K562 (cell line): ENCODE results near the gene TRMT112. TPM values are rescaled to one million over a fixed set of nuclear protein-coding genes. Genes with fewer than 3 reads are reported as not detected.

Source experiments
- RFX7 ChIP-seq: fragments of 250-450 bp; sonication (Bioruptor Pico); IDR thresholded peaks from 2 replicates; pipeline ENCODE4 v1.5.1; 2021; ENCODE audit warnings: mild to moderate bottlenecking
- TEAD2 ChIP-seq: fragments of 450-650 bp; IDR thresholded peaks from 2 replicates; pipeline ENCODE4 v1.6.1; 2016; ENCODE audit warnings: missing genetic modification characterization, control low read depth, missing compliant biosample characterization
- XRCC3 ChIP-seq: fragments of 450-650 bp; IDR thresholded peaks from 2 replicates; pipeline ENCODE4 v1.6.1; 2017; ENCODE audit warnings: mild to moderate bottlenecking, moderate library complexity
- ZNF444 ChIP-seq: fragments of 250-450 bp; sonication (Bioruptor Pico); IDR thresholded peaks from 2 replicates; pipeline ENCODE4 v1.4.0; 2020; ENCODE audit warnings: mild to moderate bottlenecking, moderate library complexity
- polyA plus RNA-seq, 8 experiments: library from polyadenylated mRNA; depleted of rRNA in 4 of 8; stranded (reverse) in 5 of 8; unstranded in 3 of 8; fragments of >200 nt; fragmentation: Nextera tagmentation in 2 of 8; fragmentation: Illumina TruSeq in 1 of 8; extraction: Ambion mirVana in 2 of 8; extraction: Trizol in 1 of 8; gene quantifications; 2 replicates each; pipeline versions ENCODE4 v1.2.1 to v1.2.3, GENCODE V29; 2011 to 2014; ENCODE audit warnings: inconsistent platforms in 1 of 8, missing spikeins in 1 of 8
- total RNA-seq, 7 experiments: library from RNA; depleted of rRNA in 6 of 7; stranded (reverse); fragments of >200 nt in 6 of 7; fragmentation: Illumina TruSeq in 2 of 7; extraction: Trizol in 2 of 7; gene quantifications; 2 replicates each; pipeline versions ENCODE4 v1.2.1 to v1.2.3, GENCODE V29; 2011 to 2021; ENCODE audit warnings: low replicate concordance in 1 of 7
- TF ChIP-seq, protein P1 (sequence below): sonication (generic); formaldehyde crosslinking; IDR thresholded peaks from 2 replicates; pipeline ENCODE4 v1.8.0; 2022; ENCODE audit warnings: mild to moderate bottlenecking, missing genetic modification reagents
- TF ChIP-seq, protein P2 (sequence below): fragments of 450-650 bp; IDR thresholded peaks from 2 replicates; pipeline ENCODE4 v1.6.1; 2016; ENCODE audit warnings: mild to moderate bottlenecking, moderate library complexity
- TF ChIP-seq, protein P3 (sequence below): fragments of 250-450 bp; sonication (Bioruptor Pico); IDR thresholded peaks from 2 replicates; pipeline ENCODE4 v1.8.0; 2022; ENCODE audit warnings: inconsistent platforms
- TF ChIP-seq, protein P4 (sequence below): sonication (generic); formaldehyde crosslinking; IDR thresholded peaks from 2 replicates; pipeline ENCODE4 v1.8.1; 2022; ENCODE audit warnings: missing genetic modification reagents

Gene TRMT112
- total and polyA plus RNA-seq, 9 of the 15 experiments (the other 6 are each of a cell fraction or from before 2014, with no cell fraction given): 162 to 444 (median 300) TPM

DNA sequence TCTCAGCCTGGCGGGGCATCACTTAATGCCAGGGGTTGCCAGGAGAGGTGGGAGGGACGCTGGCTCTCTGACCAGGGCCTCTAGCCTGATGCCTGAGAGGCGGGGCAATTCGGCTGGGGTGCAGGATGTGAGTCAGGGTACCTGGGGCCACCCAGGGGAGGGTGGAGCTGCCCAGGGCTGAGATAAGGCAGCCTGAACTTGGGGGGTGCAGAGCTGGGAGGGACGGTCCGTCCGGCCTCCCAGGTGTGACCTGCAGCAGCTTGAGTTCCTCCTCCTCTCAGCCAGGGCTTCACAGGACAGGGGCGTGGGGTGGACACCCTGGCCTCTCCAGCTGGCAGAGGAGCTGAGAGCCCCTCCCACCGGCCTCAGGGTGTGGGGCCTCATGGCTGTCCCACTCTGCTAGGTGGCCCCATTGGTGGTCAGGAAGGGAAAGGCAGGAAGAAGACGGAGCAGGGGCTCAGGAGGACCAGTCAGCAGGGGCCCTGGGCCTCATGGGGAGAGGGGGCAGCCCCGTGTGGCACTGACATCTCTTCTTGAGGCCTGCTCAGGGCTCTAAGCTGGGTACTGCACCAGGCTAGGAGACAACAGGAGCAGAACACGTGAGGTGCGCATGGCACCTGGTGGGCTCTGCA, 40.7 kb upstream of the TRMT112 start (continued):
- TF ChIP-seq, protein P1, sequence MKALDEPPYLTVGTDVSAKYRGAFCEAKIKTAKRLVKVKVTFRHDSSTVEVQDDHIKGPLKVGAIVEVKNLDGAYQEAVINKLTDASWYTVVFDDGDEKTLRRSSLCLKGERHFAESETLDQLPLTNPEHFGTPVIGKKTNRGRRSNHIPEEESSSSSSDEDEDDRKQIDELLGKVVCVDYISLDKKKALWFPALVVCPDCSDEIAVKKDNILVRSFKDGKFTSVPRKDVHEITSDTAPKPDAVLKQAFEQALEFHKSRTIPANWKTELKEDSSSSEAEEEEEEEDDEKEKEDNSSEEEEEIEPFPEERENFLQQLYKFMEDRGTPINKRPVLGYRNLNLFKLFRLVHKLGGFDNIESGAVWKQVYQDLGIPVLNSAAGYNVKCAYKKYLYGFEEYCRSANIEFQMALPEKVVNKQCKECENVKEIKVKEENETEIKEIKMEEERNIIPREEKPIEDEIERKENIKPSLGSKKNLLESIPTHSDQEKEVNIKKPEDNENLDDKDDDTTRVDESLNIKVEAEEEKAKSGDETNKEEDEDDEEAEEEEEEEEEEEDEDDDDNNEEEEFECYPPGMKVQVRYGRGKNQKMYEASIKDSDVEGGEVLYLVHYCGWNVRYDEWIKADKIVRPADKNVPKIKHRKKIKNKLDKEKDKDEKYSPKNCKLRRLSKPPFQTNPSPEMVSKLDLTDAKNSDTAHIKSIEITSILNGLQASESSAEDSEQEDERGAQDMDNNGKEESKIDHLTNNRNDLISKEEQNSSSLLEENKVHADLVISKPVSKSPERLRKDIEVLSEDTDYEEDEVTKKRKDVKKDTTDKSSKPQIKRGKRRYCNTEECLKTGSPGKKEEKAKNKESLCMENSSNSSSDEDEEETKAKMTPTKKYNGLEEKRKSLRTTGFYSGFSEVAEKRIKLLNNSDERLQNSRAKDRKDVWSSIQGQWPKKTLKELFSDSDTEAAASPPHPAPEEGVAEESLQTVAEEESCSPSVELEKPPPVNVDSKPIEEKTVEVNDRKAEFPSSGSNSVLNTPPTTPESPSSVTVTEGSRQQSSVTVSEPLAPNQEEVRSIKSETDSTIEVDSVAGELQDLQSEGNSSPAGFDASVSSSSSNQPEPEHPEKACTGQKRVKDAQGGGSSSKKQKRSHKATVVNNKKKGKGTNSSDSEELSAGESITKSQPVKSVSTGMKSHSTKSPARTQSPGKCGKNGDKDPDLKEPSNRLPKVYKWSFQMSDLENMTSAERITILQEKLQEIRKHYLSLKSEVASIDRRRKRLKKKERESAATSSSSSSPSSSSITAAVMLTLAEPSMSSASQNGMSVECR (CRISPR knock-in tag): no peak
- TF ChIP-seq, protein P2, sequence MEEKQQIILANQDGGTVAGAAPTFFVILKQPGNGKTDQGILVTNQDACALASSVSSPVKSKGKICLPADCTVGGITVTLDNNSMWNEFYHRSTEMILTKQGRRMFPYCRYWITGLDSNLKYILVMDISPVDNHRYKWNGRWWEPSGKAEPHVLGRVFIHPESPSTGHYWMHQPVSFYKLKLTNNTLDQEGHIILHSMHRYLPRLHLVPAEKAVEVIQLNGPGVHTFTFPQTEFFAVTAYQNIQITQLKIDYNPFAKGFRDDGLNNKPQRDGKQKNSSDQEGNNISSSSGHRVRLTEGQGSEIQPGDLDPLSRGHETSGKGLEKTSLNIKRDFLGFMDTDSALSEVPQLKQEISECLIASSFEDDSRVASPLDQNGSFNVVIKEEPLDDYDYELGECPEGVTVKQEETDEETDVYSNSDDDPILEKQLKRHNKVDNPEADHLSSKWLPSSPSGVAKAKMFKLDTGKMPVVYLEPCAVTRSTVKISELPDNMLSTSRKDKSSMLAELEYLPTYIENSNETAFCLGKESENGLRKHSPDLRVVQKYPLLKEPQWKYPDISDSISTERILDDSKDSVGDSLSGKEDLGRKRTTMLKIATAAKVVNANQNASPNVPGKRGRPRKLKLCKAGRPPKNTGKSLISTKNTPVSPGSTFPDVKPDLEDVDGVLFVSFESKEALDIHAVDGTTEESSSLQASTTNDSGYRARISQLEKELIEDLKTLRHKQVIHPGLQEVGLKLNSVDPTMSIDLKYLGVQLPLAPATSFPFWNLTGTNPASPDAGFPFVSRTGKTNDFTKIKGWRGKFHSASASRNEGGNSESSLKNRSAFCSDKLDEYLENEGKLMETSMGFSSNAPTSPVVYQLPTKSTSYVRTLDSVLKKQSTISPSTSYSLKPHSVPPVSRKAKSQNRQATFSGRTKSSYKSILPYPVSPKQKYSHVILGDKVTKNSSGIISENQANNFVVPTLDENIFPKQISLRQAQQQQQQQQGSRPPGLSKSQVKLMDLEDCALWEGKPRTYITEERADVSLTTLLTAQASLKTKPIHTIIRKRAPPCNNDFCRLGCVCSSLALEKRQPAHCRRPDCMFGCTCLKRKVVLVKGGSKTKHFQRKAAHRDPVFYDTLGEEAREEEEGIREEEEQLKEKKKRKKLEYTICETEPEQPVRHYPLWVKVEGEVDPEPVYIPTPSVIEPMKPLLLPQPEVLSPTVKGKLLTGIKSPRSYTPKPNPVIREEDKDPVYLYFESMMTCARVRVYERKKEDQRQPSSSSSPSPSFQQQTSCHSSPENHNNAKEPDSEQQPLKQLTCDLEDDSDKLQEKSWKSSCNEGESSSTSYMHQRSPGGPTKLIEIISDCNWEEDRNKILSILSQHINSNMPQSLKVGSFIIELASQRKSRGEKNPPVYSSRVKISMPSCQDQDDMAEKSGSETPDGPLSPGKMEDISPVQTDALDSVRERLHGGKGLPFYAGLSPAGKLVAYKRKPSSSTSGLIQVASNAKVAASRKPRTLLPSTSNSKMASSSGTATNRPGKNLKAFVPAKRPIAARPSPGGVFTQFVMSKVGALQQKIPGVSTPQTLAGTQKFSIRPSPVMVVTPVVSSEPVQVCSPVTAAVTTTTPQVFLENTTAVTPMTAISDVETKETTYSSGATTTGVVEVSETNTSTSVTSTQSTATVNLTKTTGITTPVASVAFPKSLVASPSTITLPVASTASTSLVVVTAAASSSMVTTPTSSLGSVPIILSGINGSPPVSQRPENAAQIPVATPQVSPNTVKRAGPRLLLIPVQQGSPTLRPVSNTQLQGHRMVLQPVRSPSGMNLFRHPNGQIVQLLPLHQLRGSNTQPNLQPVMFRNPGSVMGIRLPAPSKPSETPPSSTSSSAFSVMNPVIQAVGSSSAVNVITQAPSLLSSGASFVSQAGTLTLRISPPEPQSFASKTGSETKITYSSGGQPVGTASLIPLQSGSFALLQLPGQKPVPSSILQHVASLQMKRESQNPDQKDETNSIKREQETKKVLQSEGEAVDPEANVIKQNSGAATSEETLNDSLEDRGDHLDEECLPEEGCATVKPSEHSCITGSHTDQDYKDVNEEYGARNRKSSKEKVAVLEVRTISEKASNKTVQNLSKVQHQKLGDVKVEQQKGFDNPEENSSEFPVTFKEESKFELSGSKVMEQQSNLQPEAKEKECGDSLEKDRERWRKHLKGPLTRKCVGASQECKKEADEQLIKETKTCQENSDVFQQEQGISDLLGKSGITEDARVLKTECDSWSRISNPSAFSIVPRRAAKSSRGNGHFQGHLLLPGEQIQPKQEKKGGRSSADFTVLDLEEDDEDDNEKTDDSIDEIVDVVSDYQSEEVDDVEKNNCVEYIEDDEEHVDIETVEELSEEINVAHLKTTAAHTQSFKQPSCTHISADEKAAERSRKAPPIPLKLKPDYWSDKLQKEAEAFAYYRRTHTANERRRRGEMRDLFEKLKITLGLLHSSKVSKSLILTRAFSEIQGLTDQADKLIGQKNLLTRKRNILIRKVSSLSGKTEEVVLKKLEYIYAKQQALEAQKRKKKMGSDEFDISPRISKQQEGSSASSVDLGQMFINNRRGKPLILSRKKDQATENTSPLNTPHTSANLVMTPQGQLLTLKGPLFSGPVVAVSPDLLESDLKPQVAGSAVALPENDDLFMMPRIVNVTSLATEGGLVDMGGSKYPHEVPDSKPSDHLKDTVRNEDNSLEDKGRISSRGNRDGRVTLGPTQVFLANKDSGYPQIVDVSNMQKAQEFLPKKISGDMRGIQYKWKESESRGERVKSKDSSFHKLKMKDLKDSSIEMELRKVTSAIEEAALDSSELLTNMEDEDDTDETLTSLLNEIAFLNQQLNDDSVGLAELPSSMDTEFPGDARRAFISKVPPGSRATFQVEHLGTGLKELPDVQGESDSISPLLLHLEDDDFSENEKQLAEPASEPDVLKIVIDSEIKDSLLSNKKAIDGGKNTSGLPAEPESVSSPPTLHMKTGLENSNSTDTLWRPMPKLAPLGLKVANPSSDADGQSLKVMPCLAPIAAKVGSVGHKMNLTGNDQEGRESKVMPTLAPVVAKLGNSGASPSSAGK: no peak; the same call in 1 of the 2 replicates
- no peak for TF ChIP-seq RFX7 (CRISPR knock-in tag)
- no peak for TF ChIP-seq XRCC3
- TF ChIP-seq TEAD2 (tag): no peak
- no peak for TF ChIP-seq ZNF444 (CRISPR knock-in tag)
- TF ChIP-seq, protein P3, sequence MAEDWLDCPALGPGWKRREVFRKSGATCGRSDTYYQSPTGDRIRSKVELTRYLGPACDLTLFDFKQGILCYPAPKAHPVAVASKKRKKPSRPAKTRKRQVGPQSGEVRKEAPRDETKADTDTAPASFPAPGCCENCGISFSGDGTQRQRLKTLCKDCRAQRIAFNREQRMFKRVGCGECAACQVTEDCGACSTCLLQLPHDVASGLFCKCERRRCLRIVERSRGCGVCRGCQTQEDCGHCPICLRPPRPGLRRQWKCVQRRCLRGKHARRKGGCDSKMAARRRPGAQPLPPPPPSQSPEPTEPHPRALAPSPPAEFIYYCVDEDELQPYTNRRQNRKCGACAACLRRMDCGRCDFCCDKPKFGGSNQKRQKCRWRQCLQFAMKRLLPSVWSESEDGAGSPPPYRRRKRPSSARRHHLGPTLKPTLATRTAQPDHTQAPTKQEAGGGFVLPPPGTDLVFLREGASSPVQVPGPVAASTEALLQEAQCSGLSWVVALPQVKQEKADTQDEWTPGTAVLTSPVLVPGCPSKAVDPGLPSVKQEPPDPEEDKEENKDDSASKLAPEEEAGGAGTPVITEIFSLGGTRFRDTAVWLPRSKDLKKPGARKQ (CRISPR knock-in tag): no peak
- TF ChIP-seq, protein P4, sequence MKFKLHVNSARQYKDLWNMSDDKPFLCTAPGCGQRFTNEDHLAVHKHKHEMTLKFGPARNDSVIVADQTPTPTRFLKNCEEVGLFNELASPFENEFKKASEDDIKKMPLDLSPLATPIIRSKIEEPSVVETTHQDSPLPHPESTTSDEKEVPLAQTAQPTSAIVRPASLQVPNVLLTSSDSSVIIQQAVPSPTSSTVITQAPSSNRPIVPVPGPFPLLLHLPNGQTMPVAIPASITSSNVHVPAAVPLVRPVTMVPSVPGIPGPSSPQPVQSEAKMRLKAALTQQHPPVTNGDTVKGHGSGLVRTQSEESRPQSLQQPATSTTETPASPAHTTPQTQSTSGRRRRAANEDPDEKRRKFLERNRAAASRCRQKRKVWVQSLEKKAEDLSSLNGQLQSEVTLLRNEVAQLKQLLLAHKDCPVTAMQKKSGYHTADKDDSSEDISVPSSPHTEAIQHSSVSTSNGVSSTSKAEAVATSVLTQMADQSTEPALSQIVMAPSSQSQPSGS: no peak
